Peyer's patch (tissue), 4 donors: ENCODE measurements around the gene AZIN2. TPM values are rescaled to one million over a fixed set of nuclear protein-coding genes. Genes with fewer than 3 reads are reported as not detected.

Experiments used
- DNase-seq, 3 donors: peaks; one replicate each; pipeline ENCODE4 v3.0.0-alpha.2; 2017 to 2019
- H3K27ac ChIP-seq, 4 donors: fragments of 200-600 bp; sonication (generic); one replicate each; pipeline ENCODE4 v1.5.1; 2016 to 2019
- H3K27me3 ChIP-seq, 2 donors: fragments of 200-600 bp; sonication (generic); one replicate each; pipeline ENCODE4 v1.5.1; 2019
- H3K36me3 ChIP-seq, 3 donors: fragments of 200-600 bp; sonication (generic); one replicate each; pipeline ENCODE4 v1.5.1; 2016 to 2019
- H3K4me1 ChIP-seq, 4 donors: fragments of 200-600 bp; sonication (generic); one replicate each; pipeline ENCODE4 v1.5.1; 2016 to 2019
- H3K4me3 ChIP-seq, 4 donors: fragments of 200-600 bp; sonication (generic); 1 replicate in 3 of 4; 2 replicates in 1 of 4; pipeline ENCODE4 v1.5.1; 2016 to 2019; ENCODE audit warnings: mild to moderate bottlenecking in 1 of 4
- H3K9me3 ChIP-seq, 4 donors: fragments of 200-600 bp; sonication (generic); one replicate each; pipeline ENCODE4 v1.5.1; 2016 to 2019; ENCODE audit warnings: mild to moderate bottlenecking in 1 of 4
- CTCF ChIP-seq, 6 experiments: fragments of 450-650 bp in 4 of 6; fragments of 200-600 bp in 2 of 6; sonication (generic) in 1 of 6; IDR thresholded peaks; one replicate each; pipeline ENCODE4 v1.5.1; 2017 to 2019; ENCODE audit warnings: antibody characterized with exemption in 6 of 6, mild to moderate bottlenecking in 3 of 6, moderate library complexity in 1 of 6
- POLR2A ChIP-seq, 2 donors: fragments of 450-650 bp; IDR thresholded peaks; one replicate each; pipeline ENCODE4 v1.5.1; 2017; ENCODE audit warnings: antibody characterized with exemption in 2 of 2, mild to moderate bottlenecking in 2 of 2, moderate library complexity in 2 of 2
- total RNA-seq, 4 donors: library from RNA; depleted of rRNA; stranded (reverse); fragments of >200 nt; gene quantifications; one replicate each; pipeline ENCODE4 v1.1.0, GENCODE V29; 2016

The AZIN2 gene
- total RNA-seq, 4 donors from 2014 or later = 0.95 to 26.4 (median 2.2) TPM

GRCh38 chr1:33147997-33148314 is 67.0 kb downstream of the AZIN2 start:
- Histone ChIP-seq H3K27ac (no peak overlapping the region), H3K9me3 (no peaks in the 10 kb centered on the region), H3K36me3 (peaks cover 0 to 15% (median 0%) of the 10 kb centered on the region in 3 donors), H3K4me3 (no peak overlapping the region), H3K27me3 (no peaks in the 10 kb centered on the region), H3K4me1 (peaks cover 0 to 3% (median 0%) of the 10 kb centered on the region in 4 donors)
- DNase-seq = no peak
- TF ChIP-seq CTCF (IDR thresholded peaks at IDR 0.05) (no peak), POLR2A (IDR thresholded peaks at IDR 0.05) (no peak)

- Histone ChIP-seq H3K27me3 (no peaks in the 10 kb centered on the region), H3K27ac (no peak overlapping the region), H3K4me1 (no peaks in the 10 kb centered on the region), H3K9me3 (no peaks in the 10 kb centered on the region), H3K36me3 (peaks cover 0 to 15% (median 0%) of the 10 kb centered on the region in 3 donors), H3K4me3 (no peak overlapping the region)
- TF ChIP-seq POLR2A (IDR thresholded peaks at IDR 0.05) = no peak
- TF ChIP-seq CTCF (IDR thresholded peaks at IDR 0.05) = no peak
- no peak for DNase-seq
Measured at GRCh38 chr1:33148615-33149014, 67.7 kb downstream of the AZIN2 start.

- H3K36me3 ChIP-seq = peaks cover 0 to 15% (median 0%) of the 10 kb centered on the region in 3 donors
- DNase-seq = no peak
- H3K27ac ChIP-seq = no peak overlapping the region
- H3K4me1 ChIP-seq = no peaks in the 10 kb centered on the region
- H3K27me3 ChIP-seq = no peaks in the 10 kb centered on the region
- TF ChIP-seq POLR2A (IDR thresholded peaks at IDR 0.05) (no peak), CTCF (IDR thresholded peaks at IDR 0.05) (no peak)
- H3K4me3 ChIP-seq = no peak overlapping the region
- H3K9me3 ChIP-seq = no peaks in the 10 kb centered on the region
Measured at GRCh38 chr1:33149453-33150190, 68.7 kb downstream of the AZIN2 start.

- TF ChIP-seq CTCF (IDR thresholded peaks at IDR 0.05) = no peak
- no peak for TF ChIP-seq POLR2A (IDR thresholded peaks at IDR 0.05)
- H3K4me3 ChIP-seq = no peak overlapping the region
- no peak overlapping the region for H3K27ac ChIP-seq
Measured at GRCh38 chr1:33150522-33150921, 69.6 kb downstream of the AZIN2 start.

GRCh38 chr1:33151116-33151515 is 70.2 kb downstream of the AZIN2 start:
- no peak overlapping the region for H3K4me3 ChIP-seq
- TF ChIP-seq POLR2A (IDR thresholded peaks at IDR 0.05) (no peak), CTCF (IDR thresholded peaks at IDR 0.05) (no peak)
- H3K4me1 ChIP-seq = no peaks in the 10 kb centered on the region
- H3K27me3 ChIP-seq = no peaks in the 10 kb centered on the region
- DNase-seq = no peak
- no peak overlapping the region for H3K27ac ChIP-seq
- no peaks in the 10 kb centered on the region for H3K9me3 ChIP-seq
- H3K36me3 ChIP-seq = peaks cover 0 to 11% (median 0%) of the 10 kb centered on the region in 3 donors

More at GRCh38 chr1:33150522-33150921, 69.6 kb downstream of the AZIN2 start:
- no peaks in the 10 kb centered on the region for H3K4me1 ChIP-seq
- no peaks in the 10 kb centered on the region for H3K9me3 ChIP-seq
- no peak for DNase-seq
- no peaks in the 10 kb centered on the region for H3K27me3 ChIP-seq
- peaks cover 0 to 15% (median 0%) of the 10 kb centered on the region in 3 donors for H3K36me3 ChIP-seq
